HG03342 (cell line): ENCODE data around the gene GPX5.
"Not testable (repeated sequence)": the region's sequence is repeated elsewhere in the genome, so short reads cannot be mapped to it uniquely, and the experiment has no call there.

Experiments used
- ATAC-seq: cut with Tn5 transposase; IDR thresholded peaks from one replicate; pipeline ENCODE4 v1.9.1; 2021; ENCODE audit warnings: mild to moderate bottlenecking, moderate library complexity; ENCODE audit not compliant: unreplicated experiment

Gene GPX5

DNA sequence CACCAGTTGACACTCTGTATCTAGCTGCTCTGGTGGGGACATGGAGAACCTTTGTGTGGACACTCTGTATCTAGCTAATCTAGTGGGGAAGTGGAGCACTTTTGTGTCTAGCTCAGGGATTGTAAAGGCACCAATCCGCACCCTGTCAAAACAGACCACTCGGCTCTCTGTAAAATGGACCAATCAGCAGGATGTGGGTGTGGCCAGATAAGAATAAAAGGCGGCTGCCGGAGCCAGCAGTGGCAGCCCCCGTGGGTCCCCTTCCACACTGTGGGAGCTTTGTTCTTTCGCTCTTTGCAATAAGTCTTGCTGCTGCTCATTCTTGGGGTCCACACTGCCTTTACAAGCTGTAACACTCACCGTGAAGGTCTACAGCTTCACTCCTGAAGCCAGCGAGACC is 13.3 kb upstream of the GPX5 start:
- ATAC-seq, result not testable (repeated sequence)

DNA sequence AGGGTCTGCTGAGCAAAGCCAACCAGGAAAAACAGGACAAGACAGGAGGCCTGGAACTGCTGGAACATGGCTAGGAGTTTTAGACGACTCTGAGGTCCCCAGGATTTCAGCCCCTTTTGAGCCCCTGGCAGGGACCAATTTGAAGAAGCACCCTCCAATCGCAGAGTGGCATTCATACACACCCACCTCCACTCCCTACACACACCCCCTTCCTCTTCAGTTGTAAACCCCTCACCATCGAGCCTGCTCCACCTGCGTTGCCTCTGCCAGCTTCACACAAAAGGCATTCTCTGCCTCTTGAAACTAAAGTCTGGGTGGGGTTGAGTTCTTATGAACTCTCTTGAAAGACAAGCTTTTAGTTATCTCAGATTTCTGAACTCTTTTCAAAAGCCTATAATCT is 10.0 kb upstream of the GPX5 start, which contains the start of gene GPX6:
GPX6 (minus strand) TSS at position 118 of the 400 bp plus-strand sequence; CDS start at position 68, 50 bp downstream.
- ATAC-seq, result no peak

DNA sequence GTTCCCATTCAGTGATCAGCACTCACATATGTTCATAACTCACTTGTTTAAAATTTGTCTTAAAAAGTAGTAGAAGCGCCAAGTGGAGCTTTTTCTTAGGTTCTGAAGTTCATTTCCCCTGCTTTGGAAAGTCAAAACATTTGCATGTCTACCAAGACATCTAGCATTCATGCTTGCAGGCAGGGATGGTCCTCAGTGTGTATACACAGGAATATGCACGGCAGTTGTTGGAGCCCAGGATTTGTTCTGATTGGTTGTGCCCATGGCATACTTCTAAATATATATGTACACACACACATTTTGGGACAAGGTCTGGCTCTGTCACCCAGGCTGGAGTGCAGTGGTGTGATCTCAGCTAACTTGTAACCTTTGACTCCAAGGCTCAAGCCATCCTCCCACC is 7.7 kb upstream of the GPX5 start:
- no peak for ATAC-seq

DNA sequence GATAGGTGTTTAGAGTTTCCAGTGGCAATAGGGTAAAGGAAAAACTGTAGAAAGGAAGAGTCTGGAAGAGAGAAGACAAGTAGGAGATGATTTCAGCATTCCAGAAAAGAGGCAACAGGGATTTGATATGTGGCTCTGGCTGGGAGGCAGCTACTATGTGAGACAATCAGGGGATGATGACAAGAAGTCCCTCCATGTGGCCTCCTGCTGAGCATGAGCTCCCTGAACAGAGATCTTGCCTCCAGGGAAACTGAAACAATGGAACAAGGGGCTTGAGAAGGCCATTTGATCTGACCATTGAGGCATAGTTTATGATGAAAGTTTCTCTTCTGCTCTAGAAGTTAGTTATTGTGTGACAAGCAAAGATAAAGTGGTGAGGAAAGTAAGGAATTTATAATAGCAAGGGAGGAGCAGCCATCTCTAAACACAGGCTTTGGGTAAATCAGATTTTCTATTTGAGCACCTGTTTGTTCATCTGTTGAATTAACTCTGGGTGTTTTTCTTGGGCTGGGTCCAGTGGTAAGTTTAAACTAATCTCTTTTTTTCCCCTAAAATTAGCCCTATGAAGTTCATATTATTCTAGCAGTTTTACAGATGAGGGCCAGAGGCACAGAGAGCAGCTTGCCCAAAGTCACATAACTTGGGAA is 3.0 kb upstream of the GPX5 start:
- ATAC-seq, result no peak

DNA sequence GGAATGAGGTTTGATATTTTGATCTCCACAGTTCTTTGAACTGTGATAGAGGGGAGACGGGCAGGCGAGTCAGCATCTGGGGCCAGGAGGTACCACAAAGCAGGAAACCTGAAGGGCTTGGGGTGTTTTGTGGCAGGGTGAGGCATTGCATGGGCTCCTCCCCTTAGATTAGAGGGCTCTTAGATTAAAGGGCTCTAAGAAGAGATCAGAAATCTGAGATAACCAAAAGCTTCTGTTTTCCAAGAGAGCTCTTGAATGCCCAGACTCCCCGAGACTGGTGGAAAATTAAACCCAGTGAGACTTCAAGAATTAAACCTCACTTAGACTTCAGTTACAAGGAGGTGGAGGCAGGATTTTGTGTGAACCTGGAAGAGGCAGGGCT is 2.4 kb upstream of the GPX5 start:
- ATAC-seq, result no peak

DNA sequence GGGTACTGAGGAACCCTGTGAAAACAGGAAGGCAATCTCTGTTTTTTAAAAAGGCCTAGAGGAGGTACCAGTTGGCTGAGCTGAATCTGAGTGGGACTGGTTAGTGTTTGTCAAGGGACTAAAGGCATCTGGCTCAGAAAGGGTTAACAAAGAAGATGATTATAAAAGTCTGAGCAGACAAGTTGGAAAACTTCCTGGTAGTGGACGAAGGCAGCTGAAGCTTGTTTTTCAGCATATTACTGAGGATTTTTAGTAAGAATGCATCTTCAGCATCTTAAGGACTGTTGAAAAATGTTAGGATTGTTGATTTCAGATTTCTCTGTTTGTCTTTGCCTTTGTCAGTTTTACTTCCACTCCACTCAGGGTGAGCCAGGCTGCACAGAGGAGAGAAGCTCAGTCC is 5.1 kb downstream of the GPX5 start:
- ATAC-seq, result no peak

DNA sequence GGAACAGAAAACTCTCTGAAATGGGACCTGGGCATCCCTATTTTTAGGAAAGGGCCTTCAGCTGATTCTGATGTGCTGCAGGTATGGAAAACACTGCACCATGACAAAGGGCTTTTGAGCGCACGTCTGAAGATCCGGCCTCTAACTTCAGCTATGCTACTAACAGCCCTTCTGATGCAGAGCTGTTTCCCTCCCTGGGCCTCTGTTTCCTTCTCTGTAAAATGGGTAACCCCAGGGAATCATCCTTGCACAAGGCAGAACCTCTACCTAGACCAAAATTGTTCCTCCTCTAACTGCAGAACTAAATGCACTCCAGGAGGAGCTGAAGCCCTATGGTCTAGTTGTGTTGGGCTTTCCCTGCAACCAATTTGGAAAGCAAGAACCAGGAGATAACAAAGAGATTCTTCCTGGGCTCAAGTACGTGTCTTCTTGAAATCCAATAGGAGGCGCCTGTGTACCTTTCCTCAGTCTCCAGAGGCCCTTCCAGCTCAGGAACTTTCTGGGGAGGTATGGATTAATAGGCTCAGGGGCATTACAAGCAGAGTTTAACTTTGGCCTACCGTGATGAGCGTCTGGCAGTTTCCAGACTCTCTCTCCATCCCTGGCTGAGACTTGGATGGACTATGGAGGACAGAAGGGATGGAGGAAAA is 5.9 kb downstream of the GPX5 start:
- ATAC-seq, result no peak

DNA sequence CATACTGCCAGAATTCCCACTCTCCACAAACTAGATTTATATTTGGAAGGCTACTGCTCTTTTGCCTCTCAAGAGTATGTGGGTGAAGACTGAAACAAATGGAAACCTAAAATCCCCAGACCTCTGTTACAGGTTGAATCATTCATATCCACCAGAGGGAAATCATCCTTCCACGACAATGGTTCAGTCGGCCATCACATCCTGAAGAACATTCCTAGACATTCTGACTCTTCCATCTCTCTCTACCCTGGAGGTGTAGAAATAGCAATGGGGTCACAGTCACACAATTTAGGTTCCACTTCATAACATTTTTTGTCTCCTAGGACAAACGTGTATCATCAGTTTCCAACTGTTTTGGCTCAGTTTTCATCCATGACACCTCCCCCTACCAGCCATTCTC is 8.6 kb downstream of the GPX5 start:
- ATAC-seq, result no peak

DNA sequence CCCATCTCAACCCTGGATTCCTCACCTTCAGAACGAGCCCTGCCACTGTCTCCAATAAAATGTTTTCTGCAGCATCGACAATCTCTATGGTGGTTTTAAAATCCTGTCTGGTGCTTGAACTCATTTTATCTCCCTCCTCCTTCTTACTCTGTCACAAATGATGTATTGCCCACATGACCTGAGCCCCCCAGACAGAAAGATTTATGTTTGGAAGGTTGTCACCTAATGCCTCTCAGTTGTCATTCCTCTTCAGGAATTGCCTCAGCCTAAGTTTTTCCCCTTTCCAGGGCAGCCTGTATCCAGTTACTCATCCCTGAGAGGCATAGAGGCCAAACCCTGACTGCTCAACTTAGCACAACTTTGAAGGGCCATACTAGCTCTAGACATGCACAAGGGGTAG is 9.2 kb downstream of the GPX5 start:
- ATAC-seq, result no peak

DNA sequence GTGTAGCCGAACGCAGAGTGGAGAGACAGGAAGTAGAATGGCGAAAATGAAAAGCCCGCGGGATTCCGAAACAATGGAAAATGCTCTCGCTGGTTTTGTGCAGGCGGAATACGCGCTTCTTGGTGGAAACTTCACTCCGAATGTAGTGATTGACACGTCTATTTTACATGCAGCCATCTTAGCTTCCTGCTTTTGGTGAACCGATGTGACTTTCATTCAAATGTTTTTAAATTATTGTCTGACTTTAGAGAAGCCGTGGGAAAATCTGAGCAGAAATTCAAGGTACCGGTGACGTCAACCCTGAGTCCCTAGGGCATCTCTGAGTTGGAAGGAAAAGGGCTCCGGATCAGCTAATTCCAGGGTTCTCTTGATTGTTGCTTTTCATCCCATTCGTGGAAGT is 11.4 kb downstream of the GPX5 start:
- no peak for ATAC-seq

DNA sequence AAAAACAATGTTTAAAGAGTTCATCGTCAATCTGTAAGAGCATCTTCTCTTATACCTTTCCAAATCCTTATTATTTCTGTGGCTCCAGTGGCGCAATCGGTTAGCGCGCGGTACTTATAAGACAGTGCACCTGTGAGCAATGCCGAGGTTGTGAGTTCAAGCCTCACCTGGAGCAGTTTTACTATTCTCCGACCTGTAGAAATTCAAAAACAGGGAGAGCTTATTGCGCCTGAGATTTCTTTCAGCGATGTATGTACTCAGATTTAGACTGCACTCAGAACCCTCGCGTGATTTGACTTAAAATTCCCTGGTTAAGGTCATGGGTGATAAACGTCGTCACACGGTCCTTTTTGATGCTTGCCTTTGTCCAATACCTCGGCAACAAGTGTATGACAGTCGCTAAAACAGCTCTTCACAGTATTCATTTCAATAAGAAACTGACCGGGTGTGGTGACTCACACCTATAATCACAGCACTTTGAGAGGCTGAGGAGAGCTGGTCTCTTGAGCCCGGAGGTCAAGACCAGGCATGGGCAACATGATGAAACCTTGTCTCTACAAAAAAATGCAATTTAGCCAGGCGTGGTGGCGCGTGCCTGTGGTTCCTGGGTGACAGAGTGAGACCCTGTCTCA is 11.9 kb downstream of the GPX5 start:
- no peak for ATAC-seq

DNA sequence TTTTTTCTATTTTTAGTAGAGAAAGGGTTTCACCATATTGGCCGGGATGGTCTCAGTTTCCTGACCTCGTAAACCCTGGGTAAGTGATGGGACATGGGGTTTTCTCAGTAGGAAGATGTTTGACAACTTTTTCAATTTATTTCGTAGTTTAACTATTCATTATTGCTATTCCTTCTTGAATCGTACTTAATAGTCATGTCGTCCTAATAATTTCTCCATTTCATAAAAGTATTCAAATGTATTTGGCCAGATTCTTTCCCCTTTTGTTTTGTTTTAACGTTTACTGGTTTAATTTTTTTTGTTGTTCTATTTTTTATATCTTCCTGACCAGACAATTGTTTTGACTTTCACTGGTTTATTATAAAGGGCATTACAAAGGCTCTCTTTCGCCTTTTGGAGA is 16.3 kb downstream of the GPX5 start:
- no peak for ATAC-seq

DNA sequence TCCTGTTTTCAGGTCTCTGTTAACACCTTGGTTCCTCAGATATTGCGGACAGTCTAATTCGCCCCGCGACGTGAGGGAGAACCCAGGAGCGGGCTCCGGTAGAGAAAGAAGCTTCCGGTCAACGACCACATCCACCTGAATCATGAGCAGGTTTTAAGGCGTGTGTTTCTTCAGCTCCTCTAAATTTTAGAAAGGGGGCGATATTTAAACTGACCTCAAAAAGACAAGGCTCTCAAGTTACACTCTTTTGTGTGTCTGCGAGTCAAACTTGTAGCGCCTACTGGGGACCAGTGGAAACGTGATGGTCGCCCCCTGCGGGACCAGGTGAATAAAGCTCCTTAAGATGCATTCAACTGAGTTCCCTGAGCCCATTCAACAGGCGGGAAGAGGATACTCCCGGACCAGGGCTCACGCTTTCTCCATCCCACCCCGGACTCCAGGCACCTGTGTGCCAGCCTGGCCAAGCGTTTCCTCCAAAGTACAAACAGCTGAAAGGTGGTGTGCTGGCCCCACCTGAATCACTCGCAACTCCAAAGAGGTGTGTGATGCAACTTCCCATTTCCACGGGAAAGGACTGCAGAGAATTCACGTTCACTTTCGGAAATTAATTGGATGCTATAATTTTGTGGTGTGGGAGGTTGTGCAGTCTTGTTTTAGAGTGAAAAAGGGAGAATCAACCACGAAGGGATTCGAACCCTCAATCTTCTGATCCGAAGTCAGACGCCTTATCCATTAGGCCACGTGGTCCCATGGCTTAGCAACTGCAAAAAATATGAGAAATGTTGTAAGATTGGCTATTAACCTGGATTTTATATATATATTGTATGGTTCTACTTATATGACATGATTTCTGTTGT is 17.0 kb downstream of the GPX5 start:
- peak; percentile 61 for ATAC-seq

DNA sequence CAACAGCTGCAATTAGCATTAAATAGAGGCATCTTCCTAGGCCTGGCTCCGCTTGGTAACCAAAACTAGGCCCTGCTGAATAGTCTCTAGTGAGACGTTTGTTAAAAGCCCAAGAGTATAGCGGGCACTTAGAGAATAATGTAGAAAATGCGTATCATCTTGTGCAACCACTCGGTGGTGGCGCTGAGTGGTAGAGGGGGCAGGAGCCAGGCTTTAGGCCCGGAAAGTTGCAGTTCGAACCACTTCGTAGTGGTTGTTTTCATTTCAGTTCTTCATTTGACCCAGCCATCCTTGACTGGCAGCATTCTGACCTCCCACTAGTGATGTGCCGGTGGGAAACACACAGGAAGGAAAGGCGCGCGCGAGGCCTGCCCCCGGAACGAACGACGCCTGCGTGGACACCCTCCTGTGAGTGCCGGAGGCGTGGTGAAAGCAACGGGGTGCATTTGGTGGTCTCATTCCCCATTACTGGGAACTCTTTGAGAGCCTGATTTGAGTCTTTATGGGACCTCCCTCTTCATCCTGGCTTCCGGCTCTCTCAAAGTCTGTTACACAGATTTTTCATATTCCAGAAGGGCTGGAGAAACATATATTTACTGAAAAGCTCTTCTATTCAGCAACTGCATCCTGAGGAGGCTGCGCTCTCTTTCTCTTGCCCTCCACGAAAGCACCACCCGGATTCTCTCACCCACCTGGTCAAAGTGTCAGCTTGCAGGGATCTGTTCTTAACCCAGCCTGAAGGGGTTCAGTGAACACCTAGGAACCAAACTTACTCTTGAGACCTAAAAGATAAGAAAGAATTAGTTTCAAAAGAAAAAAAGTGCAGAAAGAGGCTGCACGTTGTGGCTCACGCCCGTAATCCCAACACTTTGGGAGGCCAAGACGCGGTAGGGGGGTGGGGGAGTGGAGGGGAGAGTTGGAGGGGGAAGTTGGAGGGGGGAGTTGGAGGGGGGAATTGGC is 18.2 kb downstream of the GPX5 start:
- no peak for ATAC-seq

DNA sequence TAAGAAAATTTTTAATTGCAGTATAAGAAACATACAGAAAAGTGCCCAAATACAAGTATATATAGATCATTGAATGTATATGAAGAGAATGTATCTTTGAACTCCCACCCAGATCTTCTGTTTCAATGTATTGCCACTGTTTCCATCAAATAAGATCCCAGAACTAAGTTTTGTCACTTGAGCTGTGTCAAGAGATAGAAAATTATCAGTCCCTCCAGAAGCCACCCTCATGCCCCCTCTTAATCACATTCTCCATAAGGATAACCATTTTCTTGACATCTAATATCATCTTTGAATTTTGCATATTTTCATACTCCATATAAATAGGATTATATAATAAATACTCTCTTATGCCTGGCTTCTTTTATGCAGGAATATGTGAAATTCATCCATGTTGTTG is 20.3 kb downstream of the GPX5 start:
- ATAC-seq, result no peak

DNA sequence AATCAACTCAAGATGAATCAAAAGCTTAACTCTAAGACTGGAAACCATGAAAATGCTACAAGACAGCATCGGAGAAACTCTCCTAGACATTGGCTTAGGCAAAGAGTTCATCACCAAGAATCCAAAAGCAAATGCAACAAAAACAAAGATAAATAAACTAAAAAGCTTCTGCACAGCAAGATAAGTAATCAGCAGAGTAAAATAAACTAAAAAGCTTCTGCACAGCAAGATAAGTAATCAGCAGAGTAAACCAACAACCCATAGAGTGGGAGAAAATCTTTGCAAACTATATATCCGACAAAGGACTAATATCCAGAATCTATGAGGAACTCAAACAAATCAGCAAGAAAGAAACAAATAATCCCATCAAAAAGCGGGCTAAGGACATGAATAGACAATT is 21.3 kb downstream of the GPX5 start:
- not testable (repeated sequence) for ATAC-seq

DNA sequence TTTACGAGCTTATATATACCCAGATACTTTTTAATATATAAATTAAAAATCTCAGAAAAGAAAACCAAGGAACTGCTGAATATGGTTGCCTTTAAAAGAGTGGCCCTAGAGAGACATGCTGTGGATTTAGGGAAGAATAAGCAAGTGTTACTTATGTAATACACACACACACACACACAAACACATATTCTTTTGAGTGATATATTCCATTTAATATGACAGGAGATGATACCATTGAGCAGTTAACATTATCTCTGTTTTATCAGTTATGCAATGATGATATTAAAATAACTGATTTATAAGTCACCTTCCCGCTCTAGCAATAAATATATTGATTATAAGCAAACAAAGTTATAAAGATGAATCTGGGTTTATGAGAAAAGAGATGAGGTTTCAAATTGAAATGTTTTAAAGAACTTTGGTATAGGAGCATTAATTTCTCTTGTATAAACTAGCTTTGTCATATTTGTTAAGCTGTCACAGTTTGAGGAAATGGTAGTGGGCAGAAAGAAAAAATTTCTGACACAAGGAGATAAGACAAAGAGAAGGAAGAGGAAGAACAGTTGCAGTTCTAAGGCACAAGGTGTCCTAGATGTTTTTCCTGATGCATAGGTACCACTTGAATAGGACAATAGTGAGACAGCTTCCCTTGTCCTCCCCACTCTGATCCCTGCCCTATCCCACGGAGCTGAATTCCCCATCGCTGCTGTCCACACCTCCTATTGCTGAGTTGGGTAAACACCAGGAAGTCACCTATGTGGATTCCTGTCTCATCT is 26.4 kb downstream of the GPX5 start:
- no peak for ATAC-seq

DNA sequence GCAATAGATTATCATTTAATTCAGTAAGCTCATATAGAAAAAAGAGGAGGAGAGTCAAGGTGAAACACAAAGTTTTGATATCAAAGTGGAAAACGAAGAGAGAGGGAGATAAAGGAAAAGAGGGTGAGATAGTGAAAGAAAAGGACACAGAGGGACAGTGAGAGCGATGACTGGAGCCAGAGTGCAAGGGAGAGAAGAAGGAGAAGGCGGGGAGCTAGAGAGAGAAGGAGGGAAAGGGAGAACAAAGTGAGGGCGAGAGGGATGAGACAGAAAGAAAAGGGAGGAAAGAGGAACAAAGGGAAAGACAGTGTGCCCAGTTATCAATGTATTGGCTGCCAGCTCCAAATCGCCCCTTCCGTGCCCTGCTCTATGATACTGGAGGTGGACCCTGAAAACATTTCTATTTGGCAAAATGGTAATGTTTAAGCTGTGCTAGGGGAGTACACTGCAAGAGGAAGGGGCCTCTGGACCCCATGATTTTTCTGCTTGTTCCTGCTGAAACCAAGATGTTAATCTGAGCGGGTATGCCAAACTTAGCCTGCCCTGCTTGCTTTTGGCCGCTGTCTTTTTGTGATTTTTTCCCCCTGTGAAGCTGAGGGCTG is 27.8 kb downstream of the GPX5 start:
- no peak for ATAC-seq
